Stomach smooth muscle (tissue), 2 donors: ENCODE measurements around the gene ARHGAP30.

Source experiments
- H3K27ac ChIP-seq: one replicate; pipeline ENCODE4 v1.7.0; 2013; ENCODE audit warnings: mild to moderate bottlenecking, low read length, inconsistent platforms
- H3K27me3 ChIP-seq, 2 donors: one replicate each; pipeline ENCODE4 v1.7.0; 2013; ENCODE audit warnings: low read length in 2 of 2; ENCODE audit not compliant: insufficient read depth in 2 of 2, control insufficient read depth in 1 of 2
- H3K36me3 ChIP-seq, 2 donors: one replicate each; pipeline ENCODE4 v1.7.0; 2013; ENCODE audit warnings: low read length in 2 of 2; ENCODE audit not compliant: control insufficient read depth in 2 of 2, insufficient read depth in 2 of 2
- H3K4me1 ChIP-seq: one replicate; pipeline ENCODE4 v1.7.0; 2013; ENCODE audit warnings: low read length; ENCODE audit not compliant: control insufficient read depth, insufficient read depth
- H3K4me3 ChIP-seq, 2 donors: one replicate each; pipeline ENCODE4 v1.7.0; 2013; ENCODE audit warnings: low read length in 2 of 2
- H3K9ac ChIP-seq, 2 donors: one replicate each; pipeline ENCODE4 v1.7.0; 2013; ENCODE audit warnings: low read length in 2 of 2, mild to moderate bottlenecking in 1 of 2
- H3K9me3 ChIP-seq, 2 donors: one replicate each; pipeline ENCODE4 v1.7.0; 2013; ENCODE audit warnings: low read length in 2 of 2; ENCODE audit not compliant: control insufficient read depth in 2 of 2
- donor health status: healthy.
- donor health status: Pancreatic carcinoma.

The ARHGAP30 gene

GRCh38 chr1:161009602-161010211, 60.0 kb downstream of the ARHGAP30 start:
- H3K36me3 ChIP-seq = no peaks in the 10 kb centered on the region
- no peaks in the 10 kb centered on the region for H3K9me3 ChIP-seq
- no peak overlapping the region for H3K4me3 ChIP-seq
- no peaks in the 10 kb centered on the region for H3K27me3 ChIP-seq
- no peak overlapping the region for H3K27ac ChIP-seq
- H3K4me1 ChIP-seq = peaks cover 6% of the 10 kb centered on the region
- no peak overlapping the region for H3K9ac ChIP-seq

GRCh38 chr1:161008869-161009510, 60.7 kb downstream of the ARHGAP30 start:
- Histone ChIP-seq H3K36me3 (no peaks in the 10 kb centered on the region), H3K27ac (no peak overlapping the region), H3K4me3 (no peak overlapping the region), H3K9ac (no peak overlapping the region), H3K4me1 (peaks cover 4% of the 10 kb centered on the region), H3K27me3 (no peaks in the 10 kb centered on the region), H3K9me3 (no peaks in the 10 kb centered on the region)

DNA sequence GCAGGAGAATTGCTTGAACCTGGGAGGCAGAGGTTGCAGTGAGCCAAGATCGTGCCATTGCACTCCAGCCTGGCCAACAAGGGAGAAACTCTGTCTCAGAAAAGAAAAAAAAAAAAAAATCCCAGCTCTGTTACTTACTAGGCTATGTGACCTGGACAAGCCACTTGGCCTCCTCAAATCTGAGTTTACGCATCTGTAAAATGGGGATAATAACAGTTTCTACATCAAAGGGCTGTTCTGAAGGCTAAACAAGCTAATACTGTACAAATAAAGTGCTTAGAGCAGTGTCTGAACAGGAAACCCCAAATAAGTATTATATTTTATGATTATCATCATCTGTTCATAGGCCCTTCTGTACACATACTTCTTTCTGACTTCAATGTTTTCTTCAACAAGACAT, 62.3 kb downstream of the ARHGAP30 start:
- Histone ChIP-seq H3K4me1 (no peaks in the 10 kb centered on the region), H3K27me3 (no peaks in the 10 kb centered on the region), H3K9ac (no peak overlapping the region), H3K36me3 (no peaks in the 10 kb centered on the region), H3K27ac (no peak overlapping the region), H3K4me3 (no peak overlapping the region), H3K9me3 (no peaks in the 10 kb centered on the region)

- Histone ChIP-seq H3K9ac (no peak overlapping the region), H3K27me3 (no peaks in the 10 kb centered on the region), H3K27ac (no peak overlapping the region), H3K4me3 (no peak overlapping the region), H3K36me3 (no peaks in the 10 kb centered on the region), H3K9me3 (no peaks in the 10 kb centered on the region), H3K4me1 (no peaks in the 10 kb centered on the region)
These were observed 63.1 kb downstream of the ARHGAP30 start for GRCh38 chr1:161006563-161006962.

GRCh38 chr1:161001525-161001924, 68.2 kb downstream of the ARHGAP30 start:
- Histone ChIP-seq H3K27ac (no peak overlapping the region), H3K4me1 (no peaks in the 10 kb centered on the region), H3K27me3 (no peaks in the 10 kb centered on the region), H3K9ac (no peak overlapping the region), H3K9me3 (no peaks in the 10 kb centered on the region), H3K4me3 (no peak overlapping the region), H3K36me3 (peaks cover 0 to 9% of the 10 kb centered on the region in 2 donors)

GRCh38 chr1:161000736-161001480, 68.8 kb downstream of the ARHGAP30 start:
- Histone ChIP-seq H3K9me3 (no peaks in the 10 kb centered on the region), H3K9ac (no peak overlapping the region), H3K27ac (no peak overlapping the region), H3K4me3 (no peak overlapping the region), H3K27me3 (no peaks in the 10 kb centered on the region), H3K36me3 (peaks cover 0 to 9% of the 10 kb centered on the region in 2 donors), H3K4me1 (no peaks in the 10 kb centered on the region)

- peaks cover 0 to 9% of the 10 kb centered on the region in 2 donors for H3K36me3 ChIP-seq
These were observed 70.3 kb downstream of the ARHGAP30 start for GRCh38 chr1:160999376-160999775.

DNA sequence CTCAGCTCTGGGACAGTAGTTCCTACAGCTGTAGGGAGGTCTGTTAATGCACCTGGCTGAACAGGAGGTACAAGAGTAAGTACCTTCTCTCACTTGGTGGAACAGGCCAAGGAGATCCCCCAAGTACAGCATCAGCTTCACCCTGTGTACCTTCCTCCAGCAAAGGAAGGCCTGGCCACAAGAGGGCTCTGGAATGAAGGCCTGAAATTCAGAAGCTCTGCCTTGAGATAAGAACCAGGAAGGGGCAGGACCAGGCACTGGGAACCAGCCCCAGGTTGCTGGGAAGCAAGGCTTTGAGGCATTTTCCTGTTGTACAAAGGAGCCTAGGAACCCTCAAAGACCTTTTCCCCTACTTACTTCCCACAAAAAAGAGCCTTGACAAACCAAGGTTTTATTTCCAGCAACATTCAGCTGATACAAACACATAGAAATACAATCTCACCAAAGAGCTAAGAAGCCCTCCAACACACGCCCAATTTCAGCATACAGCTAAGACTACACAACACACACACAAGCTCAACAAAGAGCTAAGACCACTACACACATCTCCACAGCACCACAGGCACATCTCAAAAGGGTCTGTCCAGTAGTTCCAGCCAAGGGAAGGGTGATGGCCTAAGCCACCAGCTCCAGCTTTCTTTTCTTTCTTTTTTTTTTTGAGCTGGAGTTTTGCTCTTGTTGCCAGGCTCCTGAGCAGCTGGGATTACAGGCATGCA, 72.2 kb downstream of the ARHGAP30 start:
- Histone ChIP-seq H3K4me3 (no peak overlapping the region), H3K36me3 (peaks cover 0 to 9% of the 10 kb centered on the region in 2 donors), H3K27ac (peak overlapping the region; percentile 37), H3K9me3 (no peaks in the 10 kb centered on the region), H3K4me1 (no peaks in the 10 kb centered on the region), H3K9ac (no peak overlapping the region), H3K27me3 (no peaks in the 10 kb centered on the region)

More at GRCh38 chr1:160999376-160999775, 70.3 kb downstream of the ARHGAP30 start:
- no peaks in the 10 kb centered on the region for H3K27me3 ChIP-seq
- no peak overlapping the region for H3K27ac ChIP-seq
- no peak overlapping the region for H3K9ac ChIP-seq
- H3K4me3 ChIP-seq = no peak overlapping the region
- H3K9me3 ChIP-seq = no peaks in the 10 kb centered on the region
- H3K4me1 ChIP-seq = no peaks in the 10 kb centered on the region
